ENCODE data around the gene CENPO.

- TF ChIP-seq CTCF (IDR thresholded peaks at IDR 0.05; ENCODE audit: low read length) = no peak
- no peak for TF ChIP-seq EZH2phosphoT487 (IDR thresholded peaks at IDR 0.05; ENCODE audit: low read length)
Measured at GRCh38 chr2:24860631-24861030, 67.4 kb downstream of the CENPO start.
